SK-N-SH (cell line): ENCODE measurements around the gene ZC3H10. TPM values are rescaled to one million over a fixed set of nuclear protein-coding genes. Genes with fewer than 3 reads are reported as not detected.

Experiments used
- CTCF ChIA-PET: fragments of 300-600, 350-600 bp; formaldehyde crosslinking; extraction: SDS; loops from one replicate; lab custom pipeline; 2021; lab: Yijun Ruan, JAX
- POLR2A ChIA-PET: fragments of 350-600 bp; sonication (Branson Sonifier 250); formaldehyde crosslinking; extraction: SDS; loops from one replicate; lab custom pipeline; 2020; ENCODE audit warnings: antibody characterized with exemption, inconsistent platforms; lab: Yijun Ruan, JAX
- DNase-seq: peaks from one replicate; pipeline ENCODE4 v3.0.0; 2012
- H2AFZ ChIP-seq: fragments of 200-600 bp; sonication (generic); 2 replicates; pipeline ENCODE4 v1.8.1; 2016; ENCODE audit warnings: antibody characterized with exemption, mild to moderate bottlenecking, low read depth
- H3F3A ChIP-seq: fragments of 200-600 bp; sonication (generic); replicated peaks from 2 replicates; pipeline ENCODE3; 2016; ENCODE audit warnings: antibody characterized with exemption, mild to moderate bottlenecking; ENCODE audit not compliant: insufficient read depth
- H3K27ac ChIP-seq, 2 experiments: fragments of 200-500 bp in 1 of 2; fragments of 200-600 bp in 1 of 2; sonication (Bioruptor generic) in 1 of 2; sonication (generic), shearing (Covaris generic) in 1 of 2; 2 replicates each; pipeline versions ENCODE4 v1.5.1 to v1.6.1; 2014 to 2016; ENCODE audit warnings: low read depth in 2 of 2, inconsistent platforms in 1 of 2, low read length in 1 of 2, mild to moderate bottlenecking in 1 of 2, mixed read lengths in 1 of 2
- H3K27me3 ChIP-seq: fragments of 200-600 bp; sonication (generic), shearing (Covaris generic); 2 replicates; pipeline ENCODE4 v1.6.1; 2016; ENCODE audit warnings: mixed run types; ENCODE audit not compliant: insufficient read depth
- H3K36me3 ChIP-seq, 2 experiments: fragments of 200-500 bp in 1 of 2; fragments of 200-600 bp in 1 of 2; sonication (Bioruptor generic) in 1 of 2; sonication (generic) in 1 of 2; replicated peaks in 1 of 2; 2 replicates each; pipeline versions ENCODE3 to v1.5.1; 2014 to 2016; ENCODE audit warnings: low read length in 1 of 2, mild to moderate bottlenecking in 1 of 2; ENCODE audit not compliant: insufficient read depth in 2 of 2, control insufficient read depth in 1 of 2
- H3K4me1 ChIP-seq, 2 experiments: fragments of 200-500 bp in 1 of 2; fragments of 200-600 bp in 1 of 2; sonication (Bioruptor generic) in 1 of 2; sonication (generic), shearing (Covaris generic) in 1 of 2; 2 replicates each; pipeline versions ENCODE4 v1.5.1 to v1.6.1; 2014 to 2016; ENCODE audit warnings: low read depth in 1 of 2, low read length in 1 of 2, mixed run types in 1 of 2; ENCODE audit not compliant: insufficient read depth in 2 of 2, control insufficient read depth in 1 of 2
- H3K4me2 ChIP-seq: fragments of 200-600 bp; sonication (generic), shearing (Covaris generic); 2 replicates; pipeline ENCODE4 v1.6.1; 2017; ENCODE audit warnings: mixed run types
- H3K4me3 ChIP-seq, 2 experiments: fragments of 200-500 bp in 1 of 2; fragments of 200-600 bp in 1 of 2; sonication (Bioruptor generic) in 1 of 2; sonication (generic), shearing (Covaris generic) in 1 of 2; 2 replicates each; pipeline versions ENCODE4 v1.5.1 to v1.8.1; 2014 to 2016; ENCODE audit warnings: low read depth in 2 of 2, inconsistent platforms in 1 of 2, low read length in 1 of 2, mild to moderate bottlenecking in 1 of 2, mixed read lengths in 1 of 2, moderate library complexity in 1 of 2
- H3K79me2 ChIP-seq: fragments of 200-600 bp; sonication (generic); 2 replicates; pipeline ENCODE4 v1.8.1; 2017; ENCODE audit warnings: mild to moderate bottlenecking; ENCODE audit not compliant: insufficient read depth
- H3K9ac ChIP-seq: fragments of 200-600 bp; sonication (generic); 2 replicates; pipeline ENCODE4 v1.6.1; 2017; ENCODE audit warnings: mixed run types
- H3K9me2 ChIP-seq: fragments of 200-600 bp; sonication (generic); 2 replicates; pipeline ENCODE4 v1.6.1; 2017; ENCODE audit warnings: mixed run types
- H3K9me3 ChIP-seq: fragments of 200-600 bp; sonication (generic); 2 replicates; pipeline ENCODE4 v1.6.1; 2017; ENCODE audit warnings: mixed run types, mild to moderate bottlenecking, moderate library complexity
- H4K20me1 ChIP-seq: fragments of 200-600 bp; sonication (generic); 2 replicates; pipeline ENCODE4 v1.6.1; 2017; ENCODE audit warnings: mild to moderate bottlenecking, mixed run types; ENCODE audit not compliant: insufficient read depth
- EP300 ChIP-seq, 2 experiments: IDR thresholded peaks; 2 replicates each; pipeline versions ENCODE4 v1.4.0 to v1.6.1; 2012; ENCODE audit warnings: borderline replicate concordance in 1 of 2, low read depth in 1 of 2, low read length in 1 of 2
- GABPA ChIP-seq: IDR thresholded peaks from 2 replicates; pipeline ENCODE4 v1.4.0; 2012; ENCODE audit warnings: low read depth, mild to moderate bottlenecking
- GATA2 ChIP-seq: sonication (generic); formaldehyde crosslinking; IDR thresholded peaks from 2 replicates; pipeline ENCODE4 v1.5.0; 2020; ENCODE audit warnings: mild to moderate bottlenecking, missing genetic modification reagents
- IRF3 ChIP-seq: fragments of 150-350 bp; IDR thresholded peaks from 2 replicates; pipeline ENCODE4 v1.6.1; 2016; ENCODE audit warnings: mild to moderate bottlenecking, low read depth, low read length
- JUND ChIP-seq: IDR thresholded peaks from 2 replicates; pipeline ENCODE4 v1.4.0; 2012
- MXI1 ChIP-seq: IDR thresholded peaks from 2 replicates; pipeline ENCODE4 v1.6.1; 2012; ENCODE audit warnings: mild to moderate bottlenecking, low read depth, low read length, improper control_type of control experiment
- NRF1 ChIP-seq: IDR thresholded peaks from 2 replicates; pipeline ENCODE4 v1.6.1; 2012; ENCODE audit warnings: low read depth, mild to moderate bottlenecking, low read length
- PBX3 ChIP-seq: IDR thresholded peaks from 2 replicates; pipeline ENCODE4; 2012
- POLR2AphosphoS5 ChIP-seq: IDR thresholded peaks from 2 replicates; pipeline ENCODE4 v1.6.1; 2012; ENCODE audit warnings: low read depth, low read length
- RAD21 ChIP-seq: IDR thresholded peaks from 2 replicates; pipeline ENCODE4 v1.6.1; 2012; ENCODE audit warnings: mild to moderate bottlenecking, low read length
- RCOR1 ChIP-seq: fragments of 150-350 bp; IDR thresholded peaks from 2 replicates; pipeline ENCODE4 v1.6.1; 2017; ENCODE audit warnings: antibody characterized with exemption, low read length
- RXRA ChIP-seq: IDR thresholded peaks from 2 replicates; pipeline ENCODE4 v1.4.0; 2012; ENCODE audit warnings: low read depth, mild to moderate bottlenecking, borderline replicate concordance
- TAF1 ChIP-seq: IDR thresholded peaks from 2 replicates; pipeline ENCODE4 v1.6.1; 2012; ENCODE audit warnings: low read depth, mild to moderate bottlenecking, low read length, moderate library complexity, borderline replicate concordance
- TCF12 ChIP-seq: IDR thresholded peaks from 2 replicates; pipeline ENCODE4 v1.4.0; 2012
- USF1 ChIP-seq: IDR thresholded peaks from 2 replicates; pipeline ENCODE4 v1.4.0; 2012; ENCODE audit warnings: low read depth, borderline replicate concordance
- USF2 ChIP-seq: fragments of 150-350 bp; IDR thresholded peaks from 2 replicates; pipeline ENCODE4 v1.6.1; 2017; ENCODE audit warnings: antibody characterized with exemption, low read length, low read depth, borderline replicate concordance
- WGBS: methylation state at CpG from one replicate; pipeline ENCODE4 v1.1.6; 2017; ENCODE audit warnings: low lambda C conversion rate; 5-methylcytosine and 5-hydroxymethylcytosine counted together
- polyA plus RNA-seq, 3 experiments: library from polyadenylated mRNA; depleted of rRNA; stranded (reverse); fragments of >200 nt; gene quantifications; 2 replicates each; pipeline ENCODE4 v1.2.3, GENCODE V29; 2012
- TF ChIP-seq, protein P1 (sequence below): fragments of 200-600 bp; sonication (generic); IDR thresholded peaks from 2 replicates; pipeline ENCODE4 v1.6.1; 2017; ENCODE audit warnings: antibody characterized with exemption, mild to moderate bottlenecking, moderate library complexity
- TF ChIP-seq, protein P2 (sequence below): IDR thresholded peaks from 2 replicates; pipeline ENCODE4 v1.6.1; 2012; ENCODE audit warnings: mild to moderate bottlenecking, low read depth, low read length, moderate library complexity
- TF ChIP-seq, protein P3 (sequence below): IDR thresholded peaks from 2 replicates; pipeline ENCODE4 v1.4.0; 2012; ENCODE audit warnings: low read depth

ZC3H10 gene
- polyA plus RNA-seq, 1 of the 3 experiments (the other 2 are of a cell fraction) = 2.0 TPM

DNA sequence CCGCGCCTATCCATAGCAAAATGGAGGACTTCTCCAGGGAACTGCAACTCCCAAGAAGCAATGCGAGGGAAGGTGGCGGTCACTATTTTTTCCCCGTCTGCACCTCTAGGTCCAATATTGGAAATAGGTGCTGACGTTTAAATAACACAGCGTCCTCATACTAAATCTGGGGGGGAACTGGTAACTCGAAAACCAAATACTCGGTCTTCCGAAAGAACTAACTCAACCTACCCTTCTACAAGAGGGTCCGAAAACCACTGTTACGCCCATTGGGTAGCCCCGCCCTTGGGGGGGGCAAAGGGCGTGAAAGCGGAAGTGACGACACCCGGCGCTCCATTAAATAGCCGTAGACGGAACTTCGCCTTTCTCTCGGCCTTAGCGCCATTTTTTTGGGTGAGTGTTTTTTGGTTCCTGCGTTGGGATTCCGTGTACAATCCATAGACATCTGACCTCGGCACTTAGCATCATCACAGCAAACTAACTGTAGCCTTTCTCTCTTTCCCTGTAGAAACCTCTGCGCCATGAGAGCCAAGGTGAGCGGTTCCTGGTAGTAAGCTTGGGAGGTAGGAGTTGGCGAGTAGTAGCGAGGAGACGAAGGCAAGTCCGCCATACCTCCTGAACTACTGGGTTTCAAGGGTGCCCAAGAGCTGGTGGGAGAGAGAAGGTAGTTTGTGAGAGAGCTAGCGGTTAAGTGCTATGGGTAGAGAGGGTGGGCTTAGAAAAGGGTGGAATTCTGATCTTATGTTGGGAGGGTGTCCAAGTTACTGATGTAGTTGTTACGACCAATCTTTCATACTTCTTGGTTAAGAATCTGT, 1.6 kb upstream of the ZC3H10 start, which contains the start of gene RPL41:
TSS of gene RPL41 (plus strand) at position 367 of the 815 bp plus-strand sequence.
- Histone ChIP-seq H3K79me2 (peaks cover 40% of the 10 kb centered on the region), H3K4me1 (peaks cover 18 to 20% of the 10 kb centered on the region in 2 experiments; a peak in 3 of 4 replicates), H3K27ac (peak within 1 kb of the TSS; percentile 93 to 95), H3K36me3 (peaks cover 28 to 40% of the 10 kb centered on the region in 2 experiments), H3K9me3 (no peaks in the 10 kb centered on the region), H4K20me1 (peaks cover 3% of the 10 kb centered on the region; the same call in 1 of the 2 replicates), H3K4me3 (peak within 1 kb of the TSS; percentile 89 to 94), H3K9me2 (no peaks in the 10 kb centered on the region), H3K4me2 (peak within 1 kb of the TSS; percentile 93), H3K27me3 (no peaks in the 10 kb centered on the region), H2AFZ (peak within 1 kb of the TSS; percentile 96), H3K9ac (peak within 1 kb of the TSS; percentile 97), H3F3A (peaks cover 45% of the 10 kb centered on the region)
- DNase-seq = peak; percentile 80
- WGBS = under 1% methylated on average over 25 of the region's 34 CpGs
- CTCF ChIA-PET = interaction anchor here (0.9 to 16.0 kb wide), 7 partner anchors 11 to 120 kb away, joined by 3 to 272 read pairs (median 8); partner anchors contain the start of genes ESYT1, PA2G4, SMARCC2 and SUOX
- POLR2A ChIA-PET = interaction anchor here (0.6 to 2.5 kb wide), 10 partner anchors 9 to 1882 kb away, joined by 3 to 44 read pairs (median 4); partner anchors contain the start of genes ESYT1, IKZF4, PA2G4 and SMARCC2
- TF ChIP-seq, protein P1, sequence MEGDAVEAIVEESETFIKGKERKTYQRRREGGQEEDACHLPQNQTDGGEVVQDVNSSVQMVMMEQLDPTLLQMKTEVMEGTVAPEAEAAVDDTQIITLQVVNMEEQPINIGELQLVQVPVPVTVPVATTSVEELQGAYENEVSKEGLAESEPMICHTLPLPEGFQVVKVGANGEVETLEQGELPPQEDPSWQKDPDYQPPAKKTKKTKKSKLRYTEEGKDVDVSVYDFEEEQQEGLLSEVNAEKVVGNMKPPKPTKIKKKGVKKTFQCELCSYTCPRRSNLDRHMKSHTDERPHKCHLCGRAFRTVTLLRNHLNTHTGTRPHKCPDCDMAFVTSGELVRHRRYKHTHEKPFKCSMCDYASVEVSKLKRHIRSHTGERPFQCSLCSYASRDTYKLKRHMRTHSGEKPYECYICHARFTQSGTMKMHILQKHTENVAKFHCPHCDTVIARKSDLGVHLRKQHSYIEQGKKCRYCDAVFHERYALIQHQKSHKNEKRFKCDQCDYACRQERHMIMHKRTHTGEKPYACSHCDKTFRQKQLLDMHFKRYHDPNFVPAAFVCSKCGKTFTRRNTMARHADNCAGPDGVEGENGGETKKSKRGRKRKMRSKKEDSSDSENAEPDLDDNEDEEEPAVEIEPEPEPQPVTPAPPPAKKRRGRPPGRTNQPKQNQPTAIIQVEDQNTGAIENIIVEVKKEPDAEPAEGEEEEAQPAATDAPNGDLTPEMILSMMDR = no peak
- TF ChIP-seq, protein P2, sequence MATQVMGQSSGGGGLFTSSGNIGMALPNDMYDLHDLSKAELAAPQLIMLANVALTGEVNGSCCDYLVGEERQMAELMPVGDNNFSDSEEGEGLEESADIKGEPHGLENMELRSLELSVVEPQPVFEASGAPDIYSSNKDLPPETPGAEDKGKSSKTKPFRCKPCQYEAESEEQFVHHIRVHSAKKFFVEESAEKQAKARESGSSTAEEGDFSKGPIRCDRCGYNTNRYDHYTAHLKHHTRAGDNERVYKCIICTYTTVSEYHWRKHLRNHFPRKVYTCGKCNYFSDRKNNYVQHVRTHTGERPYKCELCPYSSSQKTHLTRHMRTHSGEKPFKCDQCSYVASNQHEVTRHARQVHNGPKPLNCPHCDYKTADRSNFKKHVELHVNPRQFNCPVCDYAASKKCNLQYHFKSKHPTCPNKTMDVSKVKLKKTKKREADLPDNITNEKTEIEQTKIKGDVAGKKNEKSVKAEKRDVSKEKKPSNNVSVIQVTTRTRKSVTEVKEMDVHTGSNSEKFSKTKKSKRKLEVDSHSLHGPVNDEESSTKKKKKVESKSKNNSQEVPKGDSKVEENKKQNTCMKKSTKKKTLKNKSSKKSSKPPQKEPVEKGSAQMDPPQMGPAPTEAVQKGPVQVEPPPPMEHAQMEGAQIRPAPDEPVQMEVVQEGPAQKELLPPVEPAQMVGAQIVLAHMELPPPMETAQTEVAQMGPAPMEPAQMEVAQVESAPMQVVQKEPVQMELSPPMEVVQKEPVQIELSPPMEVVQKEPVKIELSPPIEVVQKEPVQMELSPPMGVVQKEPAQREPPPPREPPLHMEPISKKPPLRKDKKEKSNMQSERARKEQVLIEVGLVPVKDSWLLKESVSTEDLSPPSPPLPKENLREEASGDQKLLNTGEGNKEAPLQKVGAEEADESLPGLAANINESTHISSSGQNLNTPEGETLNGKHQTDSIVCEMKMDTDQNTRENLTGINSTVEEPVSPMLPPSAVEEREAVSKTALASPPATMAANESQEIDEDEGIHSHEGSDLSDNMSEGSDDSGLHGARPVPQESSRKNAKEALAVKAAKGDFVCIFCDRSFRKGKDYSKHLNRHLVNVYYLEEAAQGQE = peak; percentile 74
- peak; percentile 86 for TF ChIP-seq GABPA
- TF ChIP-seq PBX3 = no peak
- TF ChIP-seq JUND = no peak
- TF ChIP-seq EP300 (IDR thresholded peaks at IDR 0.05; ENCODE audit: borderline replicate concordance in 1 of 2, low read depth in 1 of 2, low read length in 1 of 2) = no peak
- no peak for TF ChIP-seq RXRA
- no peak for TF ChIP-seq IRF3
- no peak for TF ChIP-seq RAD21
- TF ChIP-seq RCOR1 = no peak
- no peak; the same call in 1 of the 2 replicates for TF ChIP-seq TCF12
- TF ChIP-seq USF2 = no peak
- no peak for TF ChIP-seq USF1
- peak; percentile 100 for TF ChIP-seq POLR2AphosphoS5
- TF ChIP-seq GATA2 (CRISPR knock-in tag) = no peak
- peak; percentile 98 for TF ChIP-seq TAF1
- TF ChIP-seq NRF1 = no peak
- TF ChIP-seq, protein P3, sequence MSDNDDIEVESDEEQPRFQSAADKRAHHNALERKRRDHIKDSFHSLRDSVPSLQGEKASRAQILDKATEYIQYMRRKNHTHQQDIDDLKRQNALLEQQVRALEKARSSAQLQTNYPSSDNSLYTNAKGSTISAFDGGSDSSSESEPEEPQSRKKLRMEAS = peak; percentile 93
- peak; percentile 82; the same call in 1 of the 2 replicates for TF ChIP-seq MXI1
